Activated CD8-positive, alpha-beta T cell treated with anti-CD3 and anti-CD28 coated beads, Interleukin-2, amount 10 ng/mL, durations not matched to agents 7 days and 5 days (primary cell): ENCODE measurements around the gene AGBL1. TPM values are rescaled to one million over a fixed set of nuclear protein-coding genes. Genes with fewer than 3 reads are reported as not detected.

Experiments
- ATAC-seq: fragments of 150-1000 bp; cut with Tn5 transposase; one replicate; pipeline ENCODE4 v1.10.0; 2021; ENCODE audit warnings: moderate library complexity
- CTCF ChIA-PET: fragments of 350-600 bp; sonication (Branson Sonifier 250); formaldehyde crosslinking; loops from one replicate; lab custom pipeline; 2021; ENCODE audit warnings: antibody characterized with exemption; lab: Charles Lee
- POLR2A ChIA-PET: fragments of 350-600 bp; sonication (Branson Sonifier 250); formaldehyde crosslinking; loops from one replicate; lab custom pipeline; 2021; ENCODE audit warnings: antibody characterized with exemption; lab: Charles Lee
- DNase-seq: peaks from one replicate; pipeline ENCODE4 v3.0.0-alpha.2; 2020
- H3K27ac Mint-ChIP-seq: one replicate; pipeline ENCODE4 v1.8.0; 2021; ENCODE audit warnings: mild to moderate bottlenecking, mixed read lengths
- H3K27me3 Mint-ChIP-seq: one replicate; pipeline ENCODE4 v1.8.0; 2021; ENCODE audit warnings: low read depth, mixed read lengths
- H3K36me3 Mint-ChIP-seq: one replicate; pipeline ENCODE4 v1.8.0; 2021; ENCODE audit warnings: low read depth, mixed read lengths
- H3K4me1 Mint-ChIP-seq: one replicate; pipeline ENCODE4 v1.8.0; 2021; ENCODE audit warnings: low read depth, mixed read lengths
- H3K4me3 Mint-ChIP-seq: one replicate; pipeline ENCODE4 v1.8.0; 2021; ENCODE audit warnings: mild to moderate bottlenecking, mixed read lengths
- H3K9me3 Mint-ChIP-seq: one replicate; pipeline ENCODE4 v1.8.0; 2022; ENCODE audit warnings: mixed read lengths; ENCODE audit not compliant: insufficient read depth
- total RNA-seq, 2 experiments: library from RNA; stranded (reverse); gene quantifications; one replicate each; pipeline ENCODE4 v1.2.3, GENCODE V29; 2021

AGBL1 gene
- total RNA-seq, 2 experiments from 2014 or later: not detected

DNA sequence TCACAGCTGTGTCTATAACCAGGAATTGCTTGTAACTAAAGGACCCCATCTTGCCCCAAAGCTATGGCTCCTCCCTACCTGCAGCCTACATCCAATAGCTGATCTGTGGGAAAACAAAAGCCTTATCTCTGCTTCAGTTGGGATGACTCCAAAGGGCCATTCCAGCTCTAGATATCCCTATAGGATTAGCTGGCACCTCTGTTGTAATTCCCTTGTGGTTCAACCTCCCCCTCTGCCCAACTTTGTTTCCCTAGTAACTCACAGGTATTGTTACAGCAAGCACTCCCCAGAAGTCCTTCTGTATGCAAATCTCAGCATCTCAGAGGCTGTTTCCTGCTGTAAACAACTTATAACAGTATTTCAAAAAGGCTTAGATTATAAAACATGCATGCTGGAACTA lies 478.6 kb downstream of the AGBL1 start:
- no peak overlapping the region for H3K27ac Mint-ChIP-seq
- H3K4me1 Mint-ChIP-seq: no peaks in the 10 kb centered on the region
- no peak for DNase-seq
- H3K9me3 Mint-ChIP-seq: no peaks in the 10 kb centered on the region
- ChIA-PET POLR2A (no interaction called here), CTCF (no interaction called here)
- H3K4me3 Mint-ChIP-seq: no peak overlapping the region
- no peaks in the 10 kb centered on the region for H3K36me3 Mint-ChIP-seq
- H3K27me3 Mint-ChIP-seq: no peaks in the 10 kb centered on the region
- ATAC-seq: no peak

DNA sequence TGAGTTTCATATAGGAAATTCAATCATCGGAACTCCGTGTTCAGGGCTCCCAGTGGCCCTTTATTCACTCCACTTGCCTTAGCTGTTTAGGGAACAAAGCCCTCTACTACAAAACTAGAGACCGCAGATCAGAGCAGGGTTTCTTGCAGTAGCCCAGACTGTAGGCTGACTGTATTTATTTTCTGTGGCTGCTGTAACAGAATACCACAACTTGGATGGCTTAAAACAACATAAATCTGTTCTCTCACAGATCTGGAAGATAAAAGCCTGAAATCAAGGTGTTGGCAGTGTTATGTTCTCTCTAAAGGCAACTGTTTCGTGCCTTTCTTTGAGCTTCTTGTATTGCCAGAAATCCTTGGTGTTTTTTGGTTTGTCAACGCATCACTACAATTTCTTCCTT lies 479.0 kb downstream of the AGBL1 start:
- H3K27ac Mint-ChIP-seq: no peak overlapping the region
- CTCF ChIA-PET: no interaction called here
- H3K4me1 Mint-ChIP-seq: no peaks in the 10 kb centered on the region
- ATAC-seq (no peak), DNase-seq (no peak)
- no peaks in the 10 kb centered on the region for H3K27me3 Mint-ChIP-seq
- H3K36me3 Mint-ChIP-seq: no peaks in the 10 kb centered on the region
- H3K9me3 Mint-ChIP-seq: no peaks in the 10 kb centered on the region
- H3K4me3 Mint-ChIP-seq: no peak overlapping the region
- POLR2A ChIA-PET: no interaction called here

DNA sequence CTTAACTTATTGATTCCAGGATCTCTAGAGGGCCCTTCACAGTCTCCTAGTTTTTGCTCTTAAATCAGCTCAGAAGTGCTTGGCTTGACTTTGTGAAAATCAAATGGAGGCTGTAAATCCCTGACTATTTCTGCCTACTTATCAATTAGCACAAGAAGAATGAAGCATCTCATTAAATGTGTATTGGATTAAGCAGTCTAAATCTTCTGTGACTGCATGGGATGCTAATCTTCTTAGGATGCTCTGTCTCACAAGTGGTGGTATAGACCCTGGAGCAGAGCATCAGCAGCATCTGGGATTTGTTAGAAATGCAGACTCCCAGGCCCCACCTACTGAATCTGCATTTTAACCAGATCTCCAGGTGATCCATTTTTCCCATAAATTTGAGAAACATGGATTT lies 488.7 kb downstream of the AGBL1 start:
- ChIA-PET CTCF (no interaction called here), POLR2A (no interaction called here)
- no peaks in the 10 kb centered on the region for H3K36me3 Mint-ChIP-seq
- no peaks in the 10 kb centered on the region for H3K4me1 Mint-ChIP-seq
- ATAC-seq (no peak), DNase-seq (no peak)
- H3K27me3 Mint-ChIP-seq: no peaks in the 10 kb centered on the region
- H3K9me3 Mint-ChIP-seq: no peaks in the 10 kb centered on the region
- no peak overlapping the region for H3K4me3 Mint-ChIP-seq
- H3K27ac Mint-ChIP-seq: no peak overlapping the region

DNA sequence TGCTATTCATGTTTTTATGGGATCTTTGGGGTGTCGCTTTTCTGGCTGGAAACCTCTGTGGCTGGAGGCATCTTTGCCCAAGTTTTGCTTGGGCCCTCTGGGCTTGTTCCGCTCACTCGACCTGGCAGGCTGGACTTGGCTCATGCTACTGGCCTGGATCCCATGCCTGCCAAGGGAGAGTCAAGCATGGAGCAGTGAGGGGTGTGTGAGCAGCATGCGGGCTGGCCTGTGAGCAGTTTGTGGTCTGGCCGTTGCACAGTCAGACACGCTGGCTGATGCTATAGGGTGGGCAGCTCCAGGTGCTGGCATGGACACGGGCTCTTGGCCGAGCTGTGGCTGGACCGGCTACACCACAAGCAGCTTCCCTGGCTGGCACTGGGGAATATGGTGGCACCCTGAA lies 491.1 kb downstream of the AGBL1 start:
- Mint-ChIP-seq H3K9me3 (peaks cover 6% of the 10 kb centered on the region), H3K4me3 (no peak overlapping the region), H3K36me3 (no peaks in the 10 kb centered on the region), H3K27ac (no peak overlapping the region), H3K27me3 (no peaks in the 10 kb centered on the region), H3K4me1 (no peaks in the 10 kb centered on the region)
- ChIA-PET CTCF (no interaction called here), POLR2A (no interaction called here)
- no peak for DNase-seq
- no peak for ATAC-seq

DNA sequence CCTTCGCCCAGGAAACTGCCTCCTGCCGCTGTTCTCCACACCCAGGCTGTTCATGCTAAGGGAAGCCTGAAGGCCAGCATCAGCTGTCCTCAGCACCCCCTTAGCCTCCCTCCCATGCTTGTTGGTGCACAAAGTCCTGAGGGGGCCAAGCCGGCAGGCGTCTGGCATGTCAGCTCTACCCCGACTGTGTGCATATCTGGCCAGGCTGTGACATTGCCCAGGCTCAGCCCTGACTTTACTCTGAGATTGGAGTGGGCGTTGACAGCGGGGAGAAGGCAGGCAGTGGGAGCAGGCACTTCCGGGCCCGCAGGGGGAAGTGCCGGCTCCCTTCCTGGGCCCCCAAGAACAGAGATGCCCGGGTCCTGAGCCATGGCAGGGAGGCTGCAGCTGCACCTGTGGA lies 492.2 kb downstream of the AGBL1 start:
- POLR2A ChIA-PET: no interaction called here
- H3K4me3 Mint-ChIP-seq: no peak overlapping the region
- H3K4me1 Mint-ChIP-seq: no peaks in the 10 kb centered on the region
- ATAC-seq (no peak), DNase-seq (no peak)
- CTCF ChIA-PET: no interaction called here
- H3K36me3 Mint-ChIP-seq: no peaks in the 10 kb centered on the region
- peaks cover 11% of the 10 kb centered on the region for H3K9me3 Mint-ChIP-seq
- H3K27me3 Mint-ChIP-seq: no peaks in the 10 kb centered on the region
- no peak overlapping the region for H3K27ac Mint-ChIP-seq

DNA sequence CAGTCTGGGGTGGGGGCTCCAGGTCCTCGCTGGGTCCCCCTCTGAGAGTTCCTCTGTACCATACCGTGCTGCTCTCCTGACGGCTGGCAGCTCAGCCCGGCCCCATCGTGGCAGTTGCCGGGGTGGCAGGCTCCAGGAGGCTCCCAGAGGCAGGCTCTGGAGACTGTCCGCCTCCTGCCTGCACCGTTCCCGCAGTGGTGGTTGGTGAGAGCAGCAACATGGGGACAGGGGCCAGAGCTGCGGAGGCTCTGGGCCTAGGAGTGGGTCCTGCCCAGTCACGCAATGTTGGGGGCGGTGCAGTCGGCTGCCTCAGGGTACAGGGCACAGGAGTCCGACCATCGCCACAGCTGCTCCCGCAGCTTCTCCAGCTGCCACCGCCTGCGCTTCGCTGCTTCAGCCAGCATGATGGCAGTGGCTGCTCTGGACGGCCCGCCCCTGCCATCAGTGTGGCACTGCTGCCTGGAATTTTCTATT lies 492.7 kb downstream of the AGBL1 start:
- no peaks in the 10 kb centered on the region for H3K4me1 Mint-ChIP-seq
- no peaks in the 10 kb centered on the region for H3K27me3 Mint-ChIP-seq
- DNase-seq (no peak), ATAC-seq (no peak)
- H3K4me3 Mint-ChIP-seq: no peak overlapping the region
- H3K27ac Mint-ChIP-seq: no peak overlapping the region
- POLR2A ChIA-PET: no interaction called here
- peaks cover 15% of the 10 kb centered on the region for H3K9me3 Mint-ChIP-seq
- H3K36me3 Mint-ChIP-seq: no peaks in the 10 kb centered on the region
- CTCF ChIA-PET: no interaction called here

DNA sequence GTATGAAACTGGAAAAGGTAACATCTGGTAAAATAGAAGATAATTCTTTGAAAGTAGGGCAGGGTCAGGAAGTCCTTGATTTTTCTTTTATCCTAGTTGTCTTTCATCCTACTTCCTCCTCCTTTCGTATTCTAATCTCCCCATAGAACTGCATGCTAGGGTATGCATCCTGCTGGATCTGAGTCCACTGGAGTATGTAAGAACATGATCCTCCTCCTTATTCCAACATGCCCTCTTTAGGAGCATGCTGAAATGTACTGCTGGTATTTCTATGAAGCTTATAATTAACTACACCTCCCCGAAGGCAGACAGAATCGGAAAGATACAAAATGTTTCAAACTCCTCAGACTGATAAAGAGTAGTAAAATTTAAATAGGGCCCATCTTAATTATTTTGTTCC lies 493.8 kb downstream of the AGBL1 start:
- H3K27me3 Mint-ChIP-seq: no peaks in the 10 kb centered on the region
- H3K4me1 Mint-ChIP-seq: no peaks in the 10 kb centered on the region
- no peak overlapping the region for H3K27ac Mint-ChIP-seq
- ATAC-seq: no peak
- no peak overlapping the region for H3K4me3 Mint-ChIP-seq
- no peaks in the 10 kb centered on the region for H3K36me3 Mint-ChIP-seq
- DNase-seq: no peak
- ChIA-PET CTCF (no interaction called here), POLR2A (no interaction called here)
- peaks cover 15% of the 10 kb centered on the region for H3K9me3 Mint-ChIP-seq

DNA sequence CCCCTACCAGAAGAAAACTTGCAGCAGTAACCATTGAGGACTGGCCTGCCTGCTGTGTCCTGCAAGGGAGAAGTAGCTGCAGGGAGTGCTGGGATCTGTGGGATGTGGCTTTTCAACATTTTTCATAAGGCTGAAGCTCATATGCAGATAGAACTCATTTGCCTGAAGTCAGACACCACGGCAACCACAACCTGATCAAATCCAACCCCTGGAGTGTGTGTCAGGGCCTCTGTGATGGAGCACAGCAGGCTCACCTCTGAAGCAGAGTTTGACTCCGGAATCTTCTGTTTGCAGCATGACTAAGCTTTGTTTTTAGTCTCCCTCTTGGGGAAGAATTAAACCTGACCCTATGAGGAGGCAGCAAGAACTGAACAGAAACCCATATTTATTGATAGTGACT lies 508.7 kb downstream of the AGBL1 start:
- H3K27ac Mint-ChIP-seq: no peak overlapping the region
- DNase-seq (no peak), ATAC-seq (no peak)
- no peaks in the 10 kb centered on the region for H3K4me1 Mint-ChIP-seq
- POLR2A ChIA-PET: no interaction called here
- no peaks in the 10 kb centered on the region for H3K27me3 Mint-ChIP-seq
- no peak overlapping the region for H3K4me3 Mint-ChIP-seq
- CTCF ChIA-PET: no interaction called here
- no peaks in the 10 kb centered on the region for H3K9me3 Mint-ChIP-seq
- H3K36me3 Mint-ChIP-seq: no peaks in the 10 kb centered on the region

DNA sequence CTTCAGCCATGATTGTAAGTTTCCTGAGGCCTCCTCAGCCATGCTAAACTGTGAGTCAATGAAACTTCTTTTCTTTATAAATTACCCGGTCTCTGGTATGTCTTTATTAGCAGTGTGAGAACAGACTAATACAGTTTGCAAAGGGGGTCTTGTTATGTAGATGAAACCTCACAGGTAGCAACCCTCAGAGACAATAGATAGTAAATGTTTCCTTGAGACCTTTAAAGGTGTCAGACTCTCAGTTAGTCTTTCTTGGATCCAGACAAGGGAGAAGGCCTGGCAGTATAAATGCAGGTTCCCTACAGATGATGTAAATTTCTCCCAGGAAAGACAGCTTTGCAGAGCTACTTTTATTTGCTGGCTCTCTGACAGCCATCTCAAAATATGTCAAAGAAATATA lies 510.8 kb downstream of the AGBL1 start:
- no peak overlapping the region for H3K27ac Mint-ChIP-seq
- H3K9me3 Mint-ChIP-seq: no peaks in the 10 kb centered on the region
- no peaks in the 10 kb centered on the region for H3K4me1 Mint-ChIP-seq
- no peaks in the 10 kb centered on the region for H3K27me3 Mint-ChIP-seq
- DNase-seq (no peak), ATAC-seq (no peak)
- ChIA-PET CTCF (no interaction called here), POLR2A (no interaction called here)
- no peaks in the 10 kb centered on the region for H3K36me3 Mint-ChIP-seq
- H3K4me3 Mint-ChIP-seq: no peak overlapping the region

DNA sequence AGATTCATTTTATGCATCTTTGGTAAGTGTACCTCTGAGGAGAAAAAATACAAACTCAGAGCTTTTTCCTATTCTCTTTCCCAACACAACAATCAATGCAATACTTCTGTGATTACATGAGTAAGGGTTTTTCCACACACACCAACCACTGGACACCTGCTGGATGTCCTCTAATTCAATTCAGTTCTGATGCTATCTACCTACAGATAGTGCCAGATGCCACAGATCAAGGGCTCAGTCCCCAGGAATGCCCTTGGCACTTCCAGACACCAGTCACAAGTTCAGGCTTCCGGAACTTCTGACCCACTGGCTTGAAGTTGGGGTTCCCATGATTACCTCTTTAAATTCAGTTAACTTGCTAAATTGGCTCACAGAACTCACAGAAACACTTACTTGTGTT lies 511.5 kb downstream of the AGBL1 start:
- POLR2A ChIA-PET: no interaction called here
- DNase-seq (no peak), ATAC-seq (no peak)
- H3K27ac Mint-ChIP-seq: no peak overlapping the region
- H3K9me3 Mint-ChIP-seq: no peaks in the 10 kb centered on the region
- CTCF ChIA-PET: no interaction called here
- H3K27me3 Mint-ChIP-seq: no peaks in the 10 kb centered on the region
- H3K36me3 Mint-ChIP-seq: no peaks in the 10 kb centered on the region
- no peak overlapping the region for H3K4me3 Mint-ChIP-seq
- no peaks in the 10 kb centered on the region for H3K4me1 Mint-ChIP-seq

DNA sequence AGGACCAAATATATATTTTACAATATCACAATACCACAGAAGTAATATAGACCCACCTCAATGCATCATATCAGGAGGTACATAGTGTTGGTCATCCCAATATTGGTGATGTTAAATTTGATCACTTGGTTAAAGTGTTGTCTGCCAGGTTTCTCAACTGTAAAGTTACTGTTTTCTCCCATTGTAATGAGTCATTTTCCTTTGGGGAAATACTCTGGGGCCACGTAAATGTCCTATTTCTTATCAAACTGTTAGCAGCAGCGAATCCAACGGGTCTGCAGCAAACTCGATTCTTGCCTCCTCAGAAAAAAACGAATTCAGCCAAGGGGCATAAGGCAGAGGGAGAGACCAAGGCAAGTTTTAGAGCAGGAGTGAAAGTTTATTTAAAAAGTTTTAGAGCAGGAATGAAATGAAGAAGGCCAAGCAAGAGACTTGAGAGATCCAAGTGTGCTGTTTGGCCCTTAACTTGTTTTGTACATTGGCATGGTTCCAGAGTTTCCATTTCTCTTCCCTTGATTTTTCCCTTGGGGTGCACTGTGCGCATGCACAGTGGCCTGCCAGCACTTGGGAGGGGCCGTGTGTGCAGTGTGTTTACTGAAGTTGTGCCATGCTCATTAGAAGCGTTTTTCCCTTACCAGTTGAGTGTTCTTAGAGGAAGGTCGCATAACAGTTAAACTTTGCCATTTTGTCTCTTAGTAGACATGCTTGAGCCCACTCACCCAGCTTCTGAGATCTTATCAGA lies 512.5 kb downstream of the AGBL1 start:
- ATAC-seq (no peak), DNase-seq (no peak)
- Mint-ChIP-seq H3K36me3 (no peaks in the 10 kb centered on the region), H3K4me3 (no peak overlapping the region), H3K27me3 (no peaks in the 10 kb centered on the region), H3K4me1 (no peaks in the 10 kb centered on the region), H3K27ac (no peak overlapping the region), H3K9me3 (no peaks in the 10 kb centered on the region)
- ChIA-PET POLR2A (no interaction called here), CTCF (no interaction called here)

DNA sequence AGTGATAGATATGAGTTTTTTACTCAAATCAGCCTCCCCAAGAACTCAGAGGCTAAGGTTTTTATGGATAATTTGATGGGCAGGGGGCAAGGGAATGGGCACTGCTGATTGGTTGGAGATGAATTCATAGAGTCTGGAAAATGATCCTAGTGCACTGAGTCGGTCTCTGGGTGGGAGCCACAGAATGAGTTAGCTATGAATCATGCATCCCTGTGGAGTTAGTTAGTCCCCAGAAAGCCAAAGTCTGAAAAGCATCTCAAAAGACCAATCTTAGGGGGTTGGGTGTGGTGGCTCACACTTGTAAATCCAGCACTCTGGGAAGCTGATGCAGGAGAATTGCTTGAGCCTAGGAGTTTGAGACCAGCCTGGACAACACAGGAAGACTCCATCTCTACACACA lies 516.1 kb downstream of the AGBL1 start:
- Mint-ChIP-seq H3K4me3 (no peak overlapping the region), H3K27ac (no peak overlapping the region), H3K36me3 (no peaks in the 10 kb centered on the region), H3K4me1 (no peaks in the 10 kb centered on the region), H3K27me3 (no peaks in the 10 kb centered on the region), H3K9me3 (no peaks in the 10 kb centered on the region)
- no peak for DNase-seq
- ChIA-PET POLR2A (interaction anchor here (0.5 kb wide), 1 partner anchor 368 kb away, joined by 3 read pairs; no protein-coding TSS in a partner anchor), CTCF (no interaction called here)
- ATAC-seq: no peak

DNA sequence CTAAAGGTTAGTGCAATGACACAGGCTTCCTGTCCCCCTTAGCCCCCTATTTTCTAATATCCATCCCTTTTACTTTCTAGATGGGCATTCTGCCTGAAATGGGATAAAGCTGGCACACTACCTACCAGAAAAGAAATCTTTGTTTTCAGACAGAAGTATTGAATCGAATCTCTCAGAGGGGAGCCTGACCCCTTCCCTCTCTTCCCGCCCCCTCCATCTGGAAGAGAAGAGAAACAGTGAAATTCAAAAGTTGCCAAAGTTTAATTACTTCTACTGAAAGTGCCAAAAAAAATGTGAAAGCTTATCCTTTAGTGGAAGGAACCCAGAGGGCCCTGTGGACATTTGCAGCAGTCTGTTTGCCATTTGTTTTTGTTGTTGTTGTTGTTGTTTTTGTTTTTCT lies 523.8 kb downstream of the AGBL1 start:
- no peaks in the 10 kb centered on the region for H3K36me3 Mint-ChIP-seq
- no peak overlapping the region for H3K4me3 Mint-ChIP-seq
- H3K9me3 Mint-ChIP-seq: no peaks in the 10 kb centered on the region
- no peak for ATAC-seq
- H3K4me1 Mint-ChIP-seq: no peaks in the 10 kb centered on the region
- DNase-seq: no peak
- ChIA-PET CTCF (no interaction called here), POLR2A (no interaction called here)
- no peak overlapping the region for H3K27ac Mint-ChIP-seq
- H3K27me3 Mint-ChIP-seq: peaks cover 4% of the 10 kb centered on the region
